Smooth muscle cell (in vitro differentiated cells): ENCODE data around the gene ACSS1. TPM values are rescaled to one million over a fixed set of nuclear protein-coding genes. Genes with fewer than 3 reads are reported as not detected.

ENCODE experiments used
- DNase-seq: peaks from one replicate; lab custom pipeline; 2025; ENCODE audit not compliant: unreplicated experiment; lab: John Stamatoyannopoulos, UW
- H2AFZ ChIP-seq: fragments of 200-600 bp; sonication (generic); 2 replicates; pipeline ENCODE4 v1.6.0; 2016; ENCODE audit warnings: antibody characterized with exemption, low read depth, mild to moderate bottlenecking
- H3F3A ChIP-seq: fragments of 200-600 bp; sonication (generic); 2 replicates; pipeline ENCODE4 v1.6.0; 2017; ENCODE audit warnings: antibody characterized with exemption, low read depth
- H3K27ac ChIP-seq: fragments of 200-600 bp; sonication (generic); 2 replicates; pipeline ENCODE4 v1.5.1; 2016; ENCODE audit warnings: low read depth, mild to moderate bottlenecking
- H3K27me3 ChIP-seq: fragments of 200-600 bp; sonication (generic); 2 replicates; pipeline ENCODE4 v1.6.1; 2016; ENCODE audit warnings: low read depth, mild to moderate bottlenecking
- H3K36me3 ChIP-seq: fragments of 200-600 bp; sonication (generic); 2 replicates; pipeline ENCODE4 v1.5.1; 2016; ENCODE audit warnings: low read depth
- H3K4me1 ChIP-seq: fragments of 200-600 bp; sonication (generic); 2 replicates; pipeline ENCODE4 v1.5.1; 2016; ENCODE audit warnings: low read depth
- H3K4me2 ChIP-seq: fragments of 200-600 bp; sonication (generic); 2 replicates; pipeline ENCODE4 v1.6.0; 2016; ENCODE audit warnings: mild to moderate bottlenecking
- H3K4me3 ChIP-seq: fragments of 200-600 bp; sonication (generic); 2 replicates; pipeline ENCODE4 v1.5.1; 2016; ENCODE audit warnings: mild to moderate bottlenecking
- H3K79me2 ChIP-seq: fragments of 200-600 bp; sonication (generic); 2 replicates; pipeline ENCODE4 v1.6.0; 2016; ENCODE audit warnings: low read depth, mild to moderate bottlenecking
- H3K9ac ChIP-seq: fragments of 200-600 bp; sonication (generic); 2 replicates; pipeline ENCODE4 v1.6.0; 2016; ENCODE audit warnings: low read depth
- H3K9me3 ChIP-seq: fragments of 200-600 bp; sonication (generic); replicated peaks from 2 replicates; pipeline ENCODE4 v1.5.1; 2016; ENCODE audit warnings: low read depth
- H4K20me1 ChIP-seq: fragments of 200-600 bp; sonication (generic); 2 replicates; pipeline ENCODE4 v1.6.0; 2016; ENCODE audit warnings: low read depth
- WGBS: methylation state at CpG from one replicate; pipeline ENCODE4 v1.1.7; 2016; ENCODE audit warnings: low lambda C conversion rate; 5-methylcytosine and 5-hydroxymethylcytosine counted together
- polyA plus RNA-seq: library from polyadenylated mRNA; unstranded; fragments of >200 nt; fragmentation: Nextera tagmentation; extraction: Ambion mirVana; gene quantifications from 2 replicates; pipeline ENCODE4 v1.2.1, GENCODE V29; 2016
- total RNA-seq: library from RNA; depleted of rRNA; stranded (reverse); fragments of >200 nt; gene quantifications from 2 replicates; pipeline ENCODE4 v1.2.3, GENCODE V29; 2014
- TF ChIP-seq, protein P1 (sequence below): fragments of 200-600 bp; sonication (generic); IDR thresholded peaks from 2 replicates; pipeline ENCODE4 v1.5.1; 2017; ENCODE audit warnings: borderline replicate concordance, mild to moderate bottlenecking, antibody characterized with exemption; ENCODE audit not compliant: insufficient read depth, poor library complexity, severe bottlenecking

The ACSS1 gene
- total and polyA plus RNA-seq, 2 experiments from 2014 or later, result 2.4 to 2.8 TPM

DNA sequence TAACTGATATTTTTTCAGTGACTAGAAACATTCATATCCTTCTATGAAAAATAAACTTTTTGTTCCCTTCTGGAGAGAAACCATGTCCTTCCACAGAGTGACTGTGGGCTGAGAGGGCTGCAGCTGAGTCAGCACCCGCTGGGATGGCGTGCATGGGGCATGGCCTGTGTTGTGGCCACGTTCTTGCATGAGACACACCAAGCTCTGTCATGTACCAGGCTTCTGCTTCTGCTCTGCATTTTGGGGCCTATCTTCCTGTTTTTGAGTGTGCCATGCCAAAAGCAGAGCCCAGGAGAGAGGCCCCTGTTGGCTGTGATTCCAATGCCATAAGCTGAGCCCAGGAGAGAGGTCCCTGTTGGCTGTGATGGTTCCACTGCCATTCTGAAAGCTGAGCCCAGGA lies 76.1 kb downstream of the ACSS1 start:
- TF ChIP-seq, protein P1, sequence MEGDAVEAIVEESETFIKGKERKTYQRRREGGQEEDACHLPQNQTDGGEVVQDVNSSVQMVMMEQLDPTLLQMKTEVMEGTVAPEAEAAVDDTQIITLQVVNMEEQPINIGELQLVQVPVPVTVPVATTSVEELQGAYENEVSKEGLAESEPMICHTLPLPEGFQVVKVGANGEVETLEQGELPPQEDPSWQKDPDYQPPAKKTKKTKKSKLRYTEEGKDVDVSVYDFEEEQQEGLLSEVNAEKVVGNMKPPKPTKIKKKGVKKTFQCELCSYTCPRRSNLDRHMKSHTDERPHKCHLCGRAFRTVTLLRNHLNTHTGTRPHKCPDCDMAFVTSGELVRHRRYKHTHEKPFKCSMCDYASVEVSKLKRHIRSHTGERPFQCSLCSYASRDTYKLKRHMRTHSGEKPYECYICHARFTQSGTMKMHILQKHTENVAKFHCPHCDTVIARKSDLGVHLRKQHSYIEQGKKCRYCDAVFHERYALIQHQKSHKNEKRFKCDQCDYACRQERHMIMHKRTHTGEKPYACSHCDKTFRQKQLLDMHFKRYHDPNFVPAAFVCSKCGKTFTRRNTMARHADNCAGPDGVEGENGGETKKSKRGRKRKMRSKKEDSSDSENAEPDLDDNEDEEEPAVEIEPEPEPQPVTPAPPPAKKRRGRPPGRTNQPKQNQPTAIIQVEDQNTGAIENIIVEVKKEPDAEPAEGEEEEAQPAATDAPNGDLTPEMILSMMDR, result no peak
- 100% methylated on average over 3 of the region's 3 CpGs for WGBS
- Histone ChIP-seq H2AFZ (no peak overlapping the region), H3K79me2 (peaks cover 8% of the 10 kb centered on the region), H3F3A (no peaks in the 10 kb centered on the region), H3K4me3 (no peak overlapping the region), H3K4me1 (no peaks in the 10 kb centered on the region), H3K9me3 (no peaks in the 10 kb centered on the region), H3K9ac (no peak overlapping the region), H3K4me2 (no peak overlapping the region), H3K36me3 (peaks cover 12% of the 10 kb centered on the region), H3K27me3 (no peaks in the 10 kb centered on the region), H4K20me1 (peaks cover 25% of the 10 kb centered on the region), H3K27ac (no peak overlapping the region)
- DNase-seq, result no peak

GRCh38 chr20:24981282-24981681 lies 76.7 kb downstream of the ACSS1 start:
- no peak overlapping the region for H3K9ac ChIP-seq
- no peaks in the 10 kb centered on the region for H3F3A ChIP-seq
- no peak overlapping the region for H3K4me2 ChIP-seq
- H3K36me3 ChIP-seq, result peaks cover 12% of the 10 kb centered on the region
- H3K27me3 ChIP-seq, result no peaks in the 10 kb centered on the region
- H4K20me1 ChIP-seq, result peaks cover 20% of the 10 kb centered on the region
- no peak overlapping the region for H2AFZ ChIP-seq
- H3K9me3 ChIP-seq, result no peaks in the 10 kb centered on the region
- WGBS, result 97% methylated on average over 4 of the region's 4 CpGs
- TF ChIP-seq, protein P1, result no peak
- DNase-seq, result no peak
- H3K79me2 ChIP-seq, result peaks cover 3% of the 10 kb centered on the region
- H3K27ac ChIP-seq, result no peak overlapping the region
- no peaks in the 10 kb centered on the region for H3K4me1 ChIP-seq
- H3K4me3 ChIP-seq, result no peak overlapping the region

DNA sequence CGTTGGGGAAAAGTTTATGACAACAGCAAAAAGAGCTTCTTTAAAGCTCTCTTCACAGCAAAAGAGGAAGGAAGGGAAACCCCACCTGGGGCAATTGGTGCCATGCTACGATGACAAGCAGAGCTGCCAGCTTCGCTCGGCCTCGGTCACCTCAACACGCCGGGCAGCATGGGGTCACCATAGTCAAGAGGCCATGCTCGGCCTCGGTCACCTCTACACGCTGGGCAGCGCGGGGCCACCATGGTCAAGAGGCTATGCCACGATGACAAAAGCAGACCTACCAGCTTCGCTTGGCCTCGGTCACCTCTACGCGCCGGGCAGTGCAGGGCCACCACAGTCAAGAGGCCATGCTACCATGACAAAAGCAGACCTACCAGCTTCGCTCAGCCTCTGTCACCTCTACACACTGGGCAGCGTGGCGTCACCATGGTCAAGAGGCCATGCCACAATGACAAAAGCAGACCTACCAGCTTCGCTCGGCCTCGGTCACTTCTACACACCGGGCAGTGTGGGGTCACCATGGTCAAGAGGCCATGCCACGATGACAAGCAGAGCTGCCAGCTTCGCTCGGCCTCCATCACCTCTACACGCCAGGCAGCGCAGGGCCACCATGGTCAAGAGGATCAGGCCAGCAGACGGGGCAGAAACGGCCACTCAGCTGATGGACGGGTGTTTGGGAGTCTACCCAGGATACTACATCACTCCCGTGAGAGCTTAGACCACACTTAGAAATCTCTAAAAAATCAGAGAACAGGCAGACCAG lies 77.5 kb downstream of the ACSS1 start:
- no peaks in the 10 kb centered on the region for H3K9me3 ChIP-seq
- H4K20me1 ChIP-seq, result peaks cover 20% of the 10 kb centered on the region
- H3K9ac ChIP-seq, result no peak overlapping the region
- H3K79me2 ChIP-seq, result peaks cover 7% of the 10 kb centered on the region
- H3K4me3 ChIP-seq, result no peak overlapping the region
- 99% methylated on average over 34 of the region's 34 CpGs for WGBS
- TF ChIP-seq, protein P1, result no peak
- H2AFZ ChIP-seq, result no peak overlapping the region
- H3K27ac ChIP-seq, result no peak overlapping the region
- H3K4me2 ChIP-seq, result no peak overlapping the region
- H3K4me1 ChIP-seq, result no peaks in the 10 kb centered on the region
- peaks cover 16% of the 10 kb centered on the region for H3K36me3 ChIP-seq
- H3F3A ChIP-seq, result no peaks in the 10 kb centered on the region
- H3K27me3 ChIP-seq, result no peaks in the 10 kb centered on the region
- no peak for DNase-seq
